HG03575 (cell line): ENCODE measurements around the gene TMEM272.

Source experiments
- ATAC-seq: cut with Tn5 transposase; IDR thresholded peaks from one replicate; pipeline ENCODE4 v1.9.1; 2021; ENCODE audit not compliant: unreplicated experiment, insufficient number of reproducible peaks, low FRiP score; ENCODE audit errors: extremely low read depth

Gene TMEM272, protein sequence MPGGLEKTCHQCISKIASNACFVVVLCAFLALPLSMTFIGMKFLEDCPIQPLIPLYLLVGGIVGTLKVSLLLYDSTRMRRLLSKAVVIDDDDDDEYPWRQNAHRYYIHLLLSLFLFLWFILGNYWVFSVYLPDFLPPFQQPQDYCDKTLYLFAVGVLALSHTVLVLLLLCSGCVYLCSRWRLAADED

DNA sequence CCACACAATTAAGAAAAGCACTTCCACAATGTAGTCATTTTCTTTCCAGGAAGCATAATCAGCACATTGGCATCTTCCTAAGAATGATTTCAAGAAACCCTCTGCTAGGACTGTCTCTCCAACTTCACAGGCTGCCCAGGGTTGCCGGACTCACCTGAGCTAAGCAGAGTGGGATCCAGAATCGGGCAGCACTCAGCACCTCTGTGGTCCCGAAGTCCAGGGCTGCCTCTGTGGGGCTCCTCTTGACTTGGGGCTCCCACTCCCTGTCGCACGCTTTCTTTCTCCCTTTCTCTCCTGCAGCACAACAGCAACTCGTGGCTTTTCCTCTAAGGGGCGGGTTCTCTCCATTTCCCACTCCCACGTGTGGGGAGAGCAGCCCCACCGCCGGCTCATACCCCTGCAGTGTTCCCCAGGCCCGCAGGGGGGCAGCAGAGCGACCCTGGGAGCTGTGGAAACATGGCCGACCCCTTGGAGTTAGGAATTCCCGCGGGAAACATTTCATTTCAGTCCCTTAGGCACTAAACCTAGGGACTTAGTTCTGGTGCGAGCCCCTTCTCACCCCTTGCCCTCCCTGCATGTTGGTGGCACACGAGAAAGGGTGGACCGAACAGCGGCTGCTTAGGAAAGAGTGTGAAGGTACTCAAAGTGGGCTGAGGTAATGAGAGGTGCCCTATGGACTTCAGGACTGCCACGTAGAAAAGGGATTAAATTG lies at the start of gene TMEM272:
Gene TMEM272 (minus strand): TSS at position 316 of the 712 bp plus-strand sequence. CDS start 6,647 bp downstream, outside the sequence.
- ATAC-seq = no peak

DNA sequence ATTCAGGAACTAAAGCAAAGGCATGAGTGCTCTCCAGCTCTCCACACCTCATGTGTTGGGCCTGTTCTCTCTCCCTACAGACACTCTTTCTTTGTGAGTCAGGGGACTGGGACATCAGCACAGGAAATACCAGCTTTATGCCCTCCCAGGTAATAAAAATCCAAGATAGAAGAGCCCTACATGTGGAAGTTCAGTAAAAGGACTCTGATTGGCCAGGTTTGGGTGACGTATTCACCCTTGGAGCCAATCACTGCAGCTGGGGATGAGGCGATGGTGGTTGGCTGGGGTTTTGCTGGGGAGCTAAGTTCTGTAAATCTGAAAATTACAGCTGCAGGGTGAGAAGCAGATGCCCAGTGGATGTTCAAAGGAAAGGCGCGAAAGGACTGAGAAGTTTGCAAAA lies 49.3 kb upstream of the TMEM272 start:
- ATAC-seq = no peak

DNA sequence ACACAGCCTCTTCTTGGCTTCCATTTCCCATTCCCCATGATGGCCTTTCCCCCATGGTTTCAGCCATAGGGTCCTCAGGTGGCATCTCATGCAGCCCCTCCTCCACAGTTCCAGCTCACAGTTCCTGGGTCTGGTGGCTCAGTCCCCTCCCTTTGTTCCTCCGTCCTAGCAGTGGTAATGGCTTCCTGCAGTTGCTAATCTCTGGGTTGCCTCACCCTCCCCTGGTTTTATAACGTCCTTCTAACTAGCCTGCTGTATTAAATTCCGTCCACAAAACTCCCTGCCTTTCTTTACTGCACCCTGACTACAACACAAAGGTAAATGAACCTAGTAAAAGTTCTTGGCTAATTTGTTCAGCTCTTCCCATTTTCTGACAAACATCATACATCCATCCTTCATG lies 47.7 kb upstream of the TMEM272 start:
- no peak for ATAC-seq

DNA sequence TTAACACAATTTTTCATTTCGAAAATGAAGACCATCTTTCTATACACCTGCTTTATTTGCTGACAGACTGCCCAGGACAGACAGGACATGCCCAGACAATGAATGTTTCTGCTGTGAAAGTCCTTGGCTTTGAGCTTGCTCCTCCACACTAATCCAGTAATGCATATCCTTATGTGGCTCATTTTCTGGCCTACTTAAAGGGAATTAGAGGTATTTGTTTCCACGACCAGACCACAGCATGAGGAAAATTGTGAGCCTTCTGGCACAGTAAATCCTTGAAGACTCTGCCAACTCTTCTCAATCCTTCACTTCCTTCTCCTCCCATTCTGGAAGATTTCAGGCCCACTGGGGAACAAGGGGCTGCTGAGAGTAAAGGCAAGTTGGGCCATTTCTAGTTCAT lies 42.5 kb upstream of the TMEM272 start:
- ATAC-seq = no peak

DNA sequence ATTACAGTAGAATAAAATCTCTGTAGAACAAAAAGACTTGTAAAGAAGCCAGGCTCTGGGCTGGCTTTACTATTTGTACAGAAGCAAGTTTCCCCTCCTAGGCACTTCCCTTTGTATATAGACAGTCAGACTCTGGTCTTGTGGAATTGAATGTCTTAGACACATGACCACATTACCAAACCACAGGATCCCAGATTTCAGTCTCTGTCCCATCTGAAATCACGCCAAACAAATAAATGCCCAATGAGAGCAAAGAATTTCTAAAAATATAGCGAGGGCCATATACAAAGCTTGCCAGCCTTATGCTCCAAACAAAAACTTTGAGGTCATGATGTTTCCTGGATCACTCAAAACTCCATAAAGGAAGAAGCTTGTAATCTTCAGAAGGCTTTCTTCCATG lies 40.7 kb upstream of the TMEM272 start:
- ATAC-seq = no peak

DNA sequence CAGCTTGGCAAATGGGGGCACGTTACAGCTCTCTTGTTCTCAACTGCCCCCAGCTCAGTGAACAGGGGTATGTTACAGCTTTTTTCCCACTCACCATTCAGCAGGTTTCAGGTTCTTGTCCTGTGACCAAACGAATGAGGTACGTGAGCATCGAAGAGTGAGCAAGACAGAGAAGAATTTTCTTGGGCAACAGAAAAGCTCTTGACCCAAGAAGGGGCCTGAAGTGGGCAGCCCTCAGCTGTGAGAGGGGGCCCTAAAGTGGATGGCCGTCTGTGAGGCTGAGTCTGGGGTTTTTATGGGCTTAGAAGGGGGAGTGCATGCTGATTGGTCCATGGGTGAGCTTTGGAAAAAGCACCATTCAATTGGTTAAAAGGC lies 38.2 kb upstream of the TMEM272 start:
- no peak for ATAC-seq

DNA sequence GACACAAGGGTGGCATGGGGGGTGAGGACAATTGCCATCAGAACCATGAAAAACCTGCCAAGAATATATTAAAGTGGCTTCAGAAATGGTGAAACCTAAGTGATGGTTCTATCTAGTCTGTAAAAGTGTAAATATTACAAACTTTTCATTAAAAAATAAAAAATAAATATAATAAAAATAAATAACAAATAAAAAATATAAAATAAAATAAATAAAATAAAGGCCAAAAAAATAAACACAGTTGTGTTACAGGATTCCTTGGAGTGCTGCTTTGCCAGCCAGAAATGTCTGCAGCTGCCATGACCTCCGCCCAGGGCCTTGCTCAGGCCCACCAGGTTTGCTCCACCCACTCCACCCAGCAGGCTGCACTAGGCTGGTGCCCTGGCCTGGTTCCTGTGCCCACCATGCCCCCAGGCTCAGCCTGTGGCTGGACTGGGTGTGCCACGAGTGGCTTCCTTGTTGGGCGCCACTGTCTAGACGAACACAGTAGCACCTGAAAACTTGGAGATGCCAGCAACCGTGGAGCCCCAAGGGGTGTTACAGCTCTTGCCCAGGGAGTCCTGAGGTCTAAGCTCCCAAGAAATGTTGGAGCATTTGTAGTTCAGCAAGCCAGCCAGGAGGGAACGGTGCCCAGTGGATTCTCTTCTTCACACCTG lies 37.7 kb upstream of the TMEM272 start:
- ATAC-seq = no peak

DNA sequence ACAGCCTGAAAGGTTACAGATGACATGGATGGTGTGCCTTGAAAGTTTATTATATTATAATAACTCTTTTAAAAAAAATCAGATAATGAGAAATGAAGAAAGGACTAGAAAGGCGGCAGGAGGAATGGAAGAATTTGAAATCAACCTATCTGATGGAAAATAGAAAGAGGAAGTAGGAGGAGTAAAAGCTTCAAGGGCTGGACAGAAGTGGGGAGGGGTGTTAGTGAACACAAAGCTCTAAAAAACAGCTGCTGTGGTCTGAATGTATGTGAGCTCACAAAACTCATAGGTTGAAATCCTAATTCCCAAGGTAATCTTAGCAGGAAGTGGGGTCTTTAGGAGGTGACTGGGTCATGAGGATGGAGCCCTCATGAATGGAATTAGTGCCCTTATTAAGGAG lies 36.3 kb upstream of the TMEM272 start:
- no peak for ATAC-seq

DNA sequence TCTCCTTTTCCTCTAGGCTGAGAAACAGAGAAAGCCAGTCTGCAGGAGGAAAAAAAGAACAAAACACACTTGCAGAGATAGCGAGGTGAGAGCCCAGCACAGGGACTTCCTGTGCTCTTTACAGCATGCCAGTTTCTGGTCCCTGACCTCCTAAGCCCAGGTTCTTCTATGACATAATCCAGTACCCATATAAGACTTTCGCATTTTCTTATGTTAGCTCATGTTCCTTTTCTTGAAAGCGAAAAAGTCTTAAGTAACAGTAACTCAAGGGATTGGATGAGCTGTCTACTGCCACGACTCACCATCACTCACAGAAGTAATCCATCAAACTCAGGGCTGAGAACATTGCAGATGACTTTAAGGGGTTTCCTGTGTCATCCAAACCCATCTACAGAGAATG lies 34.2 kb upstream of the TMEM272 start:
- ATAC-seq = no peak

DNA sequence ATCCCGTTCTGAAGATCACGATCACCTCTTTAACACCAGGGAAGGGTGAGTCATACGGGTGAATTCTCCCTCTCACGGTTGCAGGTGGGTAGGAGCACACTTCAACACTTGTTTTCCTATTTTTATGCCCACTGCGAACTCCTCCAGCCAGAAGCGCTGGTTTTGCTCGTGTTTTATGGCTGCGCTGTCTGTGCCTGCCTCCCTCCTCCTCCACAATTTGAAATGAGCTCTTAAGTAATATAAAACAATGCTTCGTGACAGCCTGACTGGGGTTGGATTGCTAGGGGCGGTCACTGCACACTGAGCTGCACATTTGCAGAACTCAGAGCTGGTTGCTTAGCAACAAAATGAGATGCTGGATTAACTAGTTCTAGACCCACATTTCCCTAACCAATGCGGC lies 29.7 kb upstream of the TMEM272 start:
- ATAC-seq = no peak

DNA sequence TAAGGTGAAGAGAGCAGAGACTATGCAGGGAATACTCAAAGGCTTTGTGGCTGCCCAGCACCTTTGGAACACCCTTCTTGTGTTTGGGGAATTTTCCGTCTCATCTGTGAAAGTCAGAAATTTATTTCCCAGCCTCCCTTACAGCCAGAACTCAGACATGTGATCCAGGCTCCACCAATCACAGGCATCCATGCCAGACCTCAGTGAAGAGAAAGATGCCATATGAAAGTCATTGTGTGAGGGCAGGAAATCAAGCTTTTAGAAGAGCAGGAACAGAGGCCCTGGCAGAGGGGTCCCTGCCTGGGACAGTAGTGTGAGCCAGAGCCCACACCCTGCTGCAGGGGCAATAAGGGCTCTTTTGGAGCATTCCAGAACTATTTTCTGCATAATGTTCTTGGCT lies 28.9 kb upstream of the TMEM272 start:
- no peak for ATAC-seq

DNA sequence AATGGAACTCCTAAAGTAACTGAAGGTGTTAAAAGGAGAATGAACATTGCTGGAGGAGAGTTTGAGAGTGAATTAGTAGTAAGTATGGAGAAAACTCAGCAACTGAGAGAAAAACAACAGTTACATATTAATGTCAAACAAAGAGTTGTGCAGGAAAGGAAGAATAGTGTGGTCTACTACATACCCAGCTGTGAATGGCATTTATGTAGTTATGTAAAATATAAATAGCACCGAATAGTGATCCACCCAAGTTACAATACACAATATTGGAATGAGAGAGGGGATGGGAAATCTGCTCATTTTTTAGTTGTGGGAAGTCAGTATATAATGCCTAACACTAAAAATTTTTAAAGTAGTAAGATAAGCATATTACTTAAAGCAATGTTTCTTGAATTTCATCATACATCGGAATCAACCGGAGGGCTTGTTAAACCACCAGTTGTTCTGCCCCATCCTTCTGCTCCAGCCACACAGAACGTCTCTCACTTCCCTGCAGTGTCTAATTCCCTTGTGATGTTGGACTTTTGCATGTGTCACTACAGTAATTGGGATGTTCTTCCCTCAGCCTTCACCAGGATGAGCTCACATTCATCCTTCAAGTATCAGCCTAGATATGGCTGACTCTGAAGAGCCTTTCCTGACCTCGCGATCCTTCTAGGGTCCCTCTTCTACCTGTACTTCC lies 28.3 kb upstream of the TMEM272 start:
- no peak for ATAC-seq

DNA sequence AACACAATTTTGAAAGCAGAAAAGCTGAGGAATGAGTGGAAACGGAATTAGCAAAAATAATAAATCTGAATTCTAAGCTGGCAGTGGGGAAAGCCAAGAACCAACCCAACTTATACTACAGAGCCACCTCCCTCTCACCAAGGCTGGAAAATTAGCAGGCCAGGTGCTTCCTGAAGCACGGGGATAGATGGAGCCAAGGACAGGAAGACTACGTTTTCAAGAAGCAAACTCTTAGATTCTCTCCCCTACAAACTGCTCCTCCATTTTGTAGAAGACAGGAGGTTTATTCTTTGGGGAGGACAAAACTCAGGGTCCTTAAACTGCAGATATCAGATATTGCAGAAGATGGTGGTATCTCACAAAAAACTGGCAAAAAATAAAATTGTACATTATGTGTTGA lies 25.6 kb upstream of the TMEM272 start:
- ATAC-seq = no peak

DNA sequence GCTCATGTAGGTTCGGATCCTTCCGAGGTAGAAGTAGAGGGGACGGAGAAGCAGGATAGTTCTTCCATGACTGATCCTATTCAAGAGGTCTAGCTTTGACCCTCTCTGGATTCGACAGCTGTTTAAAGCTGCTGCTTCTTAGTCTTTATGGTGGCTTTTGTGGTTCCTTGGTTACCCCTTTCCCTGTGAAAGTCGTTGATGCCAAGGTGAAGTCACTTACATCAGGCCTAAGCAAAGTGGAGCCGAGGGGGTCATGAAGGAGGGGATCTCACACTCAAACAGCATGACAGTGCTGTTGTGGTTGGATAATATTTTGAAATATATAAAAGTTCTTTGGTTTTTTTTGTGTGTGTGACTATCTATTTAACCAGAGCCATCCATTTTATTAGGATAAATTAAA lies 24.9 kb upstream of the TMEM272 start:
- ATAC-seq = no peak

DNA sequence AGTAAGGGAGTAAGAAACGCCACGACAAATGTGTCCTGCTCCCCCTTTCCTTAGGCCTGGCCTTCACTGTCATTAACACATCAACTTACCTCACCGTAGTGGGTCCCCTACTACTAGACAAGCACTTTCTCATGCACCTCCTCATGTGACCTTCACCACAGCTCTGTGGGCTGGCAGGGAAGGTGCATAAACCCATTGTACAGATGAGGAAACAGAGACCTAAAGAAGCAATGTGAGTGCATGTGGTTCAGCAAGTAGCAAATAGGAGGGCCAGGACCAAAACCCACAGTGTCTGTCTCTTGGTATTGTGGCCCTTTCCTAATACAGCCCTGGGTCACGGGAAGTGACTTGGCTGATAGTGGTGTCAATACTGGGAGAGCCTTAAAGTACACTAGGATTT lies 22.1 kb upstream of the TMEM272 start:
- no peak for ATAC-seq

DNA sequence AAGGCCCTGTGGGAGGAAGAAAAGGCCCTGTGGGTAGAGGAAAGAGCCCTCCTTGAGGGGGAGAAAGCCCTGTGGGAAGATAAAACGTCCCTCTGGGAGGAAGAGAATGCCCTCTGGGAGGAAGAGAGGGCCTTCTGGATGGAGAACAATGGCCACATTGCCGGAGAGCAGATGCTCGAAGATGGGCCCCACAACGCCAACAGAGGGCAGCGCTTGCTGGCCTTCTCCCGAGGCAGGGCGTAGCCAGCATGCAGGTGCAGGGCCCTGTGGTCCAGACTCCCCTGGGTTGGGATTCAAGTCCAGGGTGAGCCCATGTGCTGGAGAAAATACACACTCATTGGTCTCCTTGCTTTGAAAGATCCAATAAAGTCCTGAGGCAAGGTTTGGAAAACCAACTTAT lies 20.9 kb upstream of the TMEM272 start:
- no peak for ATAC-seq

DNA sequence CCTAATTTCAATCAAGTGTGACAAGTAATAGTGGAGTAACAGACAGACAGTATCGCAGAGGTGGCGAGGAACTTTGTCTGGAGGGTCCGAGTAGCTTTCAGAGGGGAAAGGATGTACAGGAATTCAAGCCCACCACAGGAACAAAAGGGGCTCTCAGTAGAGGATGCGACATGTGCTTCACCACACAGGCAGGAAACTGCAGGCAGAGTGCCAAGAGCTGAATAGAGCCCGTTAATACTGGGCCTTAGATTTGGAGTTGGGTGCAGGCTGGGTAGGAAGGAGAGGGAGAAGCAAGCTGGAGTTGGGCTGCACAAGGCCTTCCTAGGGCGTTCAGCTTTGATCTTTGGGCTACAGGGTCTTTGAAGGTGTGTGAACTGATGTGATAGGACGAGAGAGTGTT lies 18.0 kb upstream of the TMEM272 start:
- no peak for ATAC-seq

DNA sequence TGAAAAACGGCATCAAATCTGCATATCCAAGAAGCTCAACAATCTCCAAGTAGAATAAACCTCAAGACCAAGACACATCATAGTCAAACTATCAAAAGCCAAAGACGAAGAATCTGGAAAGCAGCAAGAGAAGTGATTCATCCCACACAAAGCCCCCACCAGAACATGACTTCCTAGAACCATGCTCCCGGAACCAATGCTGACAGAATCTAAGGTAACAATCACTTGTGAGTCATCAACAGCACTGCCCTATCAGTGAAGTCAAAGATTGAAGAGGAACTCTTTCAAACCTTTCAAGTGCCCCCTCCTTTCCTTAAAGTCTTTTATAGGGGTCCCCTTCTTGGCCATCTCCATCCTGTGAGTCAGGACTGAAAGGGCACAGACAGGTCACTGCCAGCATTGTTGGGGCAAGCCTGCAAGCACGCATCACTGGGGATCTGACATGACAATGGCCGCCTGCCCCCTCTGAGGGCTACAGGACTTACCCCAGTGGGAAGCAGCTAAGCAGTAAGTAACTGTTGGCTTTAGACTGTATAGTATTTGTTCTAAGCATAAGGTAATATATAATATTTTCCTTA lies 16.8 kb upstream of the TMEM272 start, which contains the start of gene CCDC70:
Gene CCDC70 (plus strand): TSS at position 247 of the 578 bp plus-strand sequence. CDS start 3,443 bp downstream, outside the sequence.
- no peak for ATAC-seq

DNA sequence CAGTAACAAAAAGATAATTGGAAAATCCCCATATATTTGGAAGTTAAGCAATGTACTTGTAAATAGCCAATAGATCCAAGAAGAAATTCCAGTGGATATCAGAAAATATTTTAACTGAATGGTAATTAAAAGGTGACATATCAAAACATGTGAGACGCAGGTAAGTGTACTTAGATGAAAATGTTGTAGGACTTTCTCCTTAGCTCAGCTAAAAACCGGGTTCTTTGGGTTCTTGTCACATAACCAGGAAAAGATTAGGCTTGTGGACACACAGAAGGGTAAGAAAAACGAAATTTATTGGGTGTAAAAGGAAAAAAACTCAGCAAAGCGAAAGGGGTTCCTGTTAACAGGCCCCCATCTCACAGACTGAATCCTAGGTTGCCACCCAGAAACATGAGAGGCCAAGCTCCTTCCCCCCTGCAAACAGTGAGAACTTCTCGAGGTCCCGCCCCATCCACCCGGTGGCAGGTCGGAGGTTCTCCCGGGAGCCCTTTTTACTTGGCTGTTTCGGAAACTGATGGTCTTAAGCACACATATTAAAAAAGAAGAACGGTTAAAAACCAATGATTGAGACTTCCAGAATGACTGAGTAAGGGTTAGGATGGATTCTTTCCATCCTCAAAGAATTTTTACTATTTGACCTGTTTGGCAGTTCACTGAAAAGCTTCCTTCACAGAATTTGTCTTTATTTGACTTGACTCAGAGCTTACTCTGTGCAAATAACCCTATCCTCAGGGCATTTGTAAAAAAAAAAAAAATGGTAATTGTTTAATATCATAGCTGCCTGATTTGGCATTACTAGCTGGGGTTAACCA lies 13.7 kb upstream of the TMEM272 start:
- no peak for ATAC-seq
